Bone marrow (tissue), 2 donors: ENCODE measurements around the gene VOPP1.

Experiments
- DNase-seq, 2 donors: peaks; one replicate each; lab custom pipeline; 2025; lab: John Stamatoyannopoulos, UW

VOPP1 gene

DNA sequence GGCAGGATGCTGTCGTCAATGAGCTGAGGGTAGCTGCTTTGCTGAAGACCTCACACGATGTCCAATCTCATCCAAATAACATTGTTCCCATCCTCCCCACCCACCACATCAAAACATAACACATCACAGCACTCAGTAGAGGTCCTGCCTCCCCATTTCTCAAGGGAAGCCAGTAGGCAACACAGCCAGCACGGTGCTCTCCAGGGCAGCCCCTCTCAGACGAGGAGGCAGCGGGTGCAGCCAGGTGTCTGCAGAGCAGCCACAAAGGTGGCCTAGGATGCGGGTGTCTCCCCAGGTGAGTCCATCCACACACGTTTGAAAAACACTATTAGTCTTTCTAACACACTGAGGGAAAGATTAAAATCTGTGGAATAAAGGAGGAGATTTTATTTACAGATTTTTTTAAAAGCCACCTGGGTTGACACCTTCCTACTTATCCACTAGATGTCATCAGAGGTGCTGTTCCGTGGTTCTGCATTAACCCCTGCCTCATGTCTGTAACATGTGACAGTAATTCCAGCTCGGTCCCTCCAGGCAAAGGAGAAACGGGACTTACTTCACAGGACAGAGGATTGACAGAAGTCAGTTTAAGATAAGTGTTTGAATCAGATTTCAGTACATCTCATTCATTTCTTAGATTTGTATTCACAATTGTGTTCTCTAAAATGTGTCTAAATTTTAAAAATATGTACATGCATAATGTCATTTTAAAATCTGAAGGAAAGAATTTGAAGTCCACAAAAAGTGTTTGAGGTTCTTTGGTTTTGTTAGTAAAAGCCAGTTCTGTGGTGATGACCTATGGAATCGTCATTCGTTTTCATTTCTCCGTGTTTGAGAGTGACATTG lies 139.1 kb downstream of the VOPP1 start:
- no peak for DNase-seq

DNA sequence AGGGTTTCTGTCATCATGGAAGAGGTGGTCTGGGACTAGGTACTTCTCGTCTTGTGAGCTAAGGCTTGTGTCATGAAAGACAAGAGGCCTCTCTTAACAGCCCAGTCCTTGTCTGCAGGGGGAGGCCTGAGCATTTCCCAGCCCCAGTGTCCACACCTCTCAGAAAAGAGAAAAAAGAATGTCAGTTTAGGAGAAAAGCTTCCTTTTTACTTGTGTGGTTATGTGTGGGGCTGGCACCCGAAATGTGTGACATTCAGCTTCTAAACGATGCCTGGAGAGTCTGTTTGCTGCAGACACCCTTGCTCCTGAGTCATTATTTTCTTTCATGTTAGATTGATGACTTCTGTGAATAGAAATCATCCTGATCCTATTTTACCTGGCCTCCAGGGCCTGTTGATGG lies 139.8 kb downstream of the VOPP1 start:
- no peak for DNase-seq

DNA sequence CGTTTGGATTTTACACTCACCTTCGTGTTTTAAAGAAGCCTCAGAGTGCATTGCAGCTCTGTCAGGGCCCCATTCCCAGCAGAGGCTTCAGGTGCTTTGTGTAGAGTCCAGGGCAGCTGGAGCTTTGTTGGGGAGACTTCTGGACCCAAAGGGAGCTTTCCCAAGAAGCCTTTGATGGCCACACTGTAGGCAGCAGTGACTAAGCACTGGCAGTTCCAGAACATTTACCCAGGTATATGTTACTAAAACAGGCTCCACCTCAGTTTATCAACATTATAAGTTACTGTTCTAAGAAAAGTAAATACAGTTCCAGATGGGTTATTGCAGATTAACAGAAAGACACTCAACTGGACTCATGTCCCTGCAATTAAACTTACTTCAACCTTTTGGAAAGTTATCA lies 140.4 kb downstream of the VOPP1 start:
- no peak for DNase-seq

DNA sequence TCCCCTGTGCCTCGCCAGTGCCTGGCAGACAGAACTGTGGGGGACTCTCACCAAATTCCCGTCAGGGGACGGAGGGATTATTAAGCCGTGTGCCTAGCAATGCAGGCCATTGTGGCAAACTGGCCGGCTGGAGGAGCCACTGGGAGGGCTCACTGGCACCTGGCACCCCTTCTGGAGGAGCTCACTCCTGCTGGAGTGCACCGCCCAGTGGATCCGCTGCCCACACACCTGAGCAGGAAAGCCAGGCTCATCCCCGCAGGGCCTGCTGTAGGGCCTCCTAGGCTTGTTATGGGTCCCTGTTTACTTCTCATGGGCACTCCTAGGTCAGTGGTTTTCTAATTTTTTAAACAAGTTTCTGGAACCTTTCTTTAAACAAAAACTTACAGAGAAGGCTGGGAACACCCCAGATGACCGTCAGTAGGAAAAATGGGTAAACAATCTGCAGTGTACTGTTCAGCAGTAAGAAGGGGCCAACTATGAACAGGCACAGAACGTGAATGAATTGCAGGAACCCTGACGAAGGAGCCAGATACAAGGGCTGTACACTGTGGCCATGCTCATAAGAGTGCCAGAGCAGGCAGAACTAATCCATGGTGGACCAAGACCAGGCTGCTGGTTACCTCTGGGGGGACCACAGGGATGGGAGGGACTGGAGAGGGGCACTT lies 142.3 kb downstream of the VOPP1 start:
- no peak for DNase-seq

DNA sequence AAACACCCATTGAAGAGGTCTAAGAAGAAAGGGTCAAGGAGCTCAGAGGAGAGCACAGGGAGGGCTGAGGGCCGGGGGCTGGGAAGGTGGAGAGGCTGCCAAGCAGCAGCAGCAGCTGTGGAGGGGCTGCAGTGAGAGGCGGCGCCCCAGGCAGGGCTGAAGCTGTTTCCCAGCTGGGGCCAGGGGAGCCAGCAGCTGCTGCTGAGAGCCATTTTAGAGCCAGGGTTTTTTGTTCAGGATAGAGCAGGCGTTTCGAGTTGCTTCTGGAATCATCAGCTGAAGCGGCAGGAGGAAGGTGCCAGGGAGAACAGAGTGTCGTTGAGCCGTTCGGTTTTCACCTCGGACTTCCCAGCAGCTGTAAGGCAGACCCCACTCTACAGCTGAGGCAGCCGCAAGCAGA lies 144.5 kb downstream of the VOPP1 start:
- DNase-seq: no peak

DNA sequence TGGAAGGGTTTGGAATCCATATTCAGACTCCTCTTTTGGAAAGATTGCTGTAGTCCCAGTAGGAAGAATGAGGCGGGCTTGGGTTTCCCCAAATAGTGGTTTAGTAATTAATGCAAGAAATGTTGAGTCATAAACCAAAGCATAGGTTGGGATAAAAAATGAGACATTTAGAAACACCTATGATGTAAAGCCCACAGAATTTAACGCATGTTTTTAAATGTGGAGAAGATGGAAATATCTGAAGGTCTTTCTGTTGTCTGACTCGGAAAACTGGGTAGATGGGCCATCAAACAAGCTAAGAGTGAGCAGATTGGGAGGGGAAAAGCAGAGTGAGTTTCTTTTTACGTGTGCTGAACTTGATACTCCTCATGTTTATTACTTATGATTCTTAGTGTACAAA lies 145.0 kb downstream of the VOPP1 start:
- DNase-seq: no peak

DNA sequence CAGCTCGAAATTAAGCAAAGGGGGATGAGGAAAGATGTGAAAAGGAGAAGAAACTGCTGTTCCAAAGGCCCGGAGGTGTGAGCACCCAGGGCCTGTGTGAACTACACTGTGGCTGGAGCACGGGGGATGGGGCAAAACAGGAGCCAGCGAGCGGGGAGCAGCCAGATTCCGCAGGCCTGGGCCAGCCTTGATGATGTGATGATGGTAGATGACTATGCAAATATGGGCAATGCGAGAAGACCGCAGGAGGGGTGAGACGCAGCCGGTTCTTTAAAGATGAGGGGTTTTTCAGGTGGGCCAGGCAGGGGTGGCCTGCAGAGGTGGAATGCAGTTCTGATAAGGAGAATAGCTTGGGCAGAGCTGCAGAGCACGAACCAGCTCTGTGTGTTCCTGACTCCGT lies 145.6 kb downstream of the VOPP1 start:
- DNase-seq: no peak

DNA sequence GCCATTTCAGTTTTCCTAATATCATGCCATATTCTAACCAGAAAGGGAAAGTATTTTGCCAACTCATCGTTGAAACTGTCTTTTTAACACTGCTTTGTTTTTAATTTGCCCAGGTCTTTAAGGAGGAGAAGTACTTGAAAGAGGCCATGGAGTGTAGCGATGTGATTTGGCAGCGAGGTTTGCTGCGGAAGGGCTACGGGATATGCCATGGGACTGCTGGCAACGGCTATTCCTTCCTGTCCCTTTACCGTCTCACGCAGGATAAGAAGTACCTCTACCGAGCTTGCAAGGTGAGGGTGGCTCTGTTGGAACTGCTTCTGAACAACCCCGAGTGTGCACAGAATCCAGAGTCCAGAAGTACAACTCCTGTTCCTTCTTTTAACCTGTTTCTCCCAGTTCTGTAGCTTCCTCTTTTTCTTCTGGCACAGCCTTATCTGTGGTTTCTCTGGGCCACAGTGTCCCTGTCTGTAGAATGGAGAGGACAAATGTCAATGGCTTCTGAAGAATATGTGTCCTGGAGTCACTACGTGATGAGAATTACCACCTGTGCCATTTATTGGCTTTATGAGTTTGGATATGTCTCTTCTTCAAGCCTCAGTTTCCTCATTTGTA lies 147.1 kb downstream of the VOPP1 start:
- DNase-seq: no peak

DNA sequence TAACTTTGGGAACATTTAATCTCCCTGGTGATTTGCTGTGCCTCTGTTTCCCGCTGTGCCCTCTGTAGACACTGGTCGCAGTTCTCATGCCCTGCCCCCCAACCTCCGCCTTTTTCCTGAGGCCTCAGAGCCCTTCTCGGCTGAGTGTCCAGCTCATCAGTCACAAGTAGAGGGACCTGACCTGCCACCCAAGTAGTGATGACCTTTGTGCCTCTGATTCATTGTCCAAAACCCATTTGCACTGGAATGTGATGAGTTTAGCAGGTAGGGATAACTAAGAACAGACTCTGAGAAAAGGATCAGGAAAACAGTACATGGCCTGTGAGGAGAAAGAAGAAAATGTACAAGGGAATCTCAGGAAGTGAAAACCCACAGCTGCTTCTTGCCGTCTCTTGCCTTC lies 148.4 kb downstream of the VOPP1 start:
- DNase-seq: no peak

DNA sequence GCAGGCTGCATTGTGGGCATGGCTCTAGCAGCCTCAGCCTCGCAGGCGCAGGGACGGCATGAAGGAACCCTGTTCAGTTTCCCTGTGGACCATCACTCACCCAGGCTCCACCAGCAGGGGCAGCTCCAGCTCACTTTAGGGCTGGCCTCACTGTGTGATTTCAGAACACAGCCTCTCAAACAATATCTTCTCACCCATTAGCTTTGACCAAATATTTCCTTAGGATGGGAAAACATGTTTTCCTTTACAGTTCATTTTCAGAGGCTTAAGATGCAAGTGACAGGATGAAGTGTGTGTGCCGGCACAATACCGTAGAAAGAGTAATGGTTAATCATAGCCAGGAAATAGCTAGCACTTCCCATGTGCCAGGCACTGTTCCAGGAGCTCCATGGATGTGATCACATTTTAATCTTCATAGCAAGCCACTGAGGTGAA lies 149.0 kb downstream of the VOPP1 start:
- DNase-seq: no peak
